DMS 273 (cell line): Measurements from ENCODE around the gene MKI67.
"Not testable (repeated sequence)": the region's sequence is repeated elsewhere in the genome, so short reads cannot be mapped to it uniquely, and the experiment has no call there.

ENCODE experiments used
- DNase-seq: peaks from one replicate; lab custom pipeline; 2025; ENCODE audit not compliant: unreplicated experiment; lab: John Stamatoyannopoulos, UW

Gene MKI67

DNA sequence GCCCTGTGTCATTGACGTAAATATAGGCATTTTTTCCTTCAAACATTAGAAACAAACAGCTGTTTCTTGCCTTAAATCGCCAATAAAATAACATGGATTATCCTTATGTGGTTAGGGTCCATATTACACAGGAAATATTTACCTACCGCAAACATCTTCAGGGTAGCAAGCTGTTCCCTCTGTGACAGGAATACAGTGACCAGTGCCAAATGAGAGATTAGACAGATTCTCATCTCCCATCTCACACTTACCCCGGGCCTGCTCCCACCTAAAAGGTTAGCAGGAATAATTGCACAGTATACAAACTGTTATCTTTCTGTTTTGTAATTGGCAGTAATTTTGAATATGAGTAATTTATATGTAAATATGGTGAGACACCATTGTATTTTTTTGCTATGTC, 16.5 kb downstream of the MKI67 start:
- no peak for DNase-seq

DNA sequence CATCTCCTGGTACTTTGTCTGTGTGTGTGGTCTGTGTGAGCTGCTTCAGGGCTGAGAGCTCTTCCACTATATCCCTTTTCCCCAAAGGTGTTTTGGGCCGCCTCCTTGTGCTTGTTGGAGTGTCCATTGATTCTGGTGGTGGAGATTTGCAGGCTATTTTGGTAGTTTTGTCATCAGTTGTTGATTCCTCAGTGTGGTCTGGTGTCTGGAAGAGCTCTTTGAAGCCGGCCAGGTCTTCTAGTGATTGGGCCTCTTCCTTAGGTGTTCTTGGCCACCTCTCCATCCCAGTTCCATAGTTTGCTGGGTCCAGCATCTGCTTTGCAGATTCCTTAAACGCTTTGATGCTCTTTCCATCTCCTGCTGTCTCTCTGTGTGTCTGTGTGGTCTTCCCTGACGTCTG, 20.8 kb downstream of the MKI67 start:
- DNase-seq: no peak

DNA sequence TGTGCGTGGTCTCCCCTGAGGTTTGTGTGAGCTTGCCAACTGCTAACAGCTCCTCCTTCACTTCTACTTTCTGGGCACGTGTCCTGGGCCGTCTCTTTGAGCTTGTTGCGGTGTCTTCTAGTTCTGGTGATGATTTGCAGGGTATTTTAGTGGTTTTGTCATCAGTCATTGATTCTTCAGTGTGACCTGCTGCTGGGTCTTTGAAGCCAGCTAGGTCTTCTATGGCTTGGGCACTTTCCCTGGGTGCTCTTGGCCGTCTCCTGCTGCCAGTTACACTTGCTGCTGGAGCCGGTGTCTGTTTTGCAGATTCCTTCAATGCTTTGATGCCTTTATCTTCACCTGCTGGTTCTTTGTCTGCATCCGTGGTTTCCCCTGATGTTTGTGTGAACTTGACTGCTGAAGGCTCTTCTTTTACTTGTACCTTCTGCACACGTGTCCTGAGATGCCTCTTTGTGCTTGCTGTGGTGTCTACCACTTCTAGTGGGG, 23.0 kb downstream of the MKI67 start:
- DNase-seq: no peak

DNA sequence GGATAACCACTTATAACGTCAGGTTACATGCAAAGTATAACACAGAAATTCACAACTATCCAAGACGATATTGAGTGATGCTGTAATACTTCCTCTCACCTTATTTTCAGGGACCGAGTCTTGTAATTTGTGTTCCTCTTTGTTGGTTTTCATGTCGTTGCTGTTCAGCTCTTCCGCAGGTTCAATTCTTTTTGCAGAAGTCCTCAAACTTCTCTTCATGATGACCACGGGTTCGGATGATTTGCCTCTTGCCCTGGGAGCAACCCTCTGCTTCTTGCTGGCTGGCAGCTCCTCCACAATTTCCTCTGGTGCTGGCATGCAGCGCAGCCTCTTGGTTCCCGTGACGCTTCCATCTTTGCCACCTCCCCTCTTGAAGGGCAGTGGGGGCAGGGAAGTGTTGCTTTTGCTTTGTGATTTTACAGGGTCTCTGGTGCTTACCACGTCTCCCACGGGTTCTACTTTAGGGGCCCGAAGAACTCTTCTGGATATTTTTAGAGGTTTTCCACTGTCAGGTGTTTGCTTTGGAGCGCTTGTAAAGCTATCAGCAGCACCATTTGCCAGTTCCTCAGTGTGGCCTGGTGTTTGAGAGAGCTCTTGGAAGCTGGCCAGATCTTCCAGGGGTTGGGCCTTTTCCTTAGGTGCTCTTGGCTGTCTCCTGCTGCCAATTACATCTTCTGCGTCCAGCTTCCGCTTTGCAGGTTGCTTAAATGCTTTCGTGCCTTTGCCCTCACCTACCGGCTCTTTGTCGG, 23.6 kb downstream of the MKI67 start:
- DNase-seq: no peak

DNA sequence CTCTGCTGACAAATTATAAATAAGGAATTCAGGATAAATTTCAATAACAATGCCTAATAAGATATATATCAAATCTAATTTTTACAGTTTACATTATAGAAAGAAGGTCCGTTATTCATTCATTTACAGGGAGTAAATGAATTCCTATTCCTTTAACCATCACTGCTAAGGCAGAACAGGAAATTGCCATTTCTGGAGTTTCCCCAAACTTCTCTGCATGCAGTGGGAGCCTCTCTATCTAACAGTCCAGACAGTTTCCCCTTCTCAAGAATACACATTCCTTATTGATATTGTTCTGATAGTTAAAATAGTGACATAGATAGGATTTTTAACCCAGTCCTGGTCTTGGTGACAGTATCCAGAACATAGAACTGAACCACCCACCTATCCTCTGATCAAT, 24.3 kb downstream of the MKI67 start:
- DNase-seq: no peak

DNA sequence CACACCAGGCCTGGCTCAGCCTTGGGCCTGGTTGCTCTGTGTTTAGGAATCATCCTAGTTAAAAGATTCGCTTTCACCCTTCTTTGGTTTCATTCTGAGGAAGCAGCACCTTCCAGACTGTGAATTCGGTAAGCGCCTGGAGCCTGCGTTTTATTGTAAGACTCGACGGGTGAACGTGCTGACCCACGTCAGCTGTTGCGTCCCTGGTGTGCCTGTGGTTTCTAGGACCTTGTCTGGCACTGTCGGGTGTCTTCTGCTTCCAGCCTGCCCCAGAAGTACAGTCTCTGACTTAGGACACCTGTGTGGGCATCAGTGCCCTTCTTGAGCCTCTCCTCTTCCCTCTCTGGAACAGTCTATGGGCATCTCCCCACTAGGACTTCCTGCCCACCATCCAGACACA, 26.3 kb downstream of the MKI67 start:
- no peak for DNase-seq

DNA sequence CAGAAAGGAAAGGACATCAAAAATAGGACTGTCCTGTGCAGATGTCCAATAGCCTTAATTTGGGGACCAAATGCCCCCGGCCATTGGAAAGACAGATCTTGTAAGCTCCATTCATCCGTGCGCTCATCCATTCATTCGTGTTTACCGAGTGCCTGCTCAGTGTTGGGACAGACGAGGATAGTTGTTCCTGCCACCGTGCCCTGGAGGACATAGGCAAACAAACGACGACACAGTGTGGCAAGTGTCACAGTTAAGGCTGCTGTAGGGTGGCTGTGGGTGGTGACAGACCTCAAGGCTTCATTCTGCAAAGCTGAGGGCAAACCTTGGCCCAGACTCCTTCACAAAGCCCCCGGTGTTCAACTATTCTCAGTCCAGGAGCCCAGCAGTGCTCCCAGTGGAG, 27.6 kb downstream of the MKI67 start:
- no peak for DNase-seq

DNA sequence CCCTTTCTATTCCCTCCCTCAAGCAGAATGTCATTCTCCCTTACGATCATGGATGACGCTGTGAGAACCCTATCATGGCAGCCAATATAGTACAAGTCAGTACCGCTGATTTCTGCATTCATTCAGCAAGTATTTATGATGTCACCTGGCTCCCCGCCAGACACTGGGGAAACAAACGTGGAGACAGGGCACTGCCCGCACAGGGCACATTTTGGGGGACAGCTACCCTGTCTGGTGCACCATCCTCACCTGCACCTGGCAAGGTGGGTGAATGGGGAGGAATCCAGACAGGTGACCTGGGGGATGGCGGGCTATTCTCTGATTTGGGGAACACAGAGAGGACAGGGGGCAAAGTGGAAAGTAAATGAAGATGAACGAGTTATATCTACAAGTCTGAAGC, 28.4 kb downstream of the MKI67 start:
- DNase-seq: peak; percentile 18

DNA sequence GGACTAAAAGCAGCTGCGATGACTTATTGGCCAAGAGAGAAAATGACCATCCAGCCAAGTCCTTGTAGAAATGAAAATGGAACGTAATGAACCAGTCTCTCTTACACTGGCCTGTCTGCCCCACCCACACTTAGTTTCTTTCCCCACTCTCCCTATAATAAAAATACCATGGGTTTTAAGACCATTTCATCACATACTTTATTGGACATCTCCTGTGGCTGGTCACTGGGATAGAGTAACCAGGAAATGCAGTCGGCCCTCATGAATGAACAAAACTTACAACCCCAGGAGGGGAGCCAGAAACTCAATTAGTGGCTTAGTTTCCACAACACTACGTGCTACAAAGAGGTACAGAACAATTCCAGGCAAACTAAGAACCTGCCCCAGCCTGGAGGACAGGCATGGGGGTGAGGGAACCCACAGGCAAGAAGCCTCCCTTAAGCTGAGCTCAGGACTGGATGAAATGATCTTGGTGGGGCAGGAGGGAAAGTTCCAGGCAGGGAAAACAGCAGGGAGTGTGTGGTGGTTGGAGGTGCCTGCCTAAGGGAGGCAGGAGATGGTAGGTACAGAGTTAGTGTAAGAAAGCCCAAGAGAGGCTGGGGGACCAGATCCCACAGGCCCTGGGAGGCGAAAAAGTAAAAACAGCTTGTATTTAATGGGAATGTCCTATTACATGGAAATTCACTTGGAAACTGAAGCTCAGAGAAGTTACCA, 29.6 kb downstream of the MKI67 start:
- DNase-seq: no peak

DNA sequence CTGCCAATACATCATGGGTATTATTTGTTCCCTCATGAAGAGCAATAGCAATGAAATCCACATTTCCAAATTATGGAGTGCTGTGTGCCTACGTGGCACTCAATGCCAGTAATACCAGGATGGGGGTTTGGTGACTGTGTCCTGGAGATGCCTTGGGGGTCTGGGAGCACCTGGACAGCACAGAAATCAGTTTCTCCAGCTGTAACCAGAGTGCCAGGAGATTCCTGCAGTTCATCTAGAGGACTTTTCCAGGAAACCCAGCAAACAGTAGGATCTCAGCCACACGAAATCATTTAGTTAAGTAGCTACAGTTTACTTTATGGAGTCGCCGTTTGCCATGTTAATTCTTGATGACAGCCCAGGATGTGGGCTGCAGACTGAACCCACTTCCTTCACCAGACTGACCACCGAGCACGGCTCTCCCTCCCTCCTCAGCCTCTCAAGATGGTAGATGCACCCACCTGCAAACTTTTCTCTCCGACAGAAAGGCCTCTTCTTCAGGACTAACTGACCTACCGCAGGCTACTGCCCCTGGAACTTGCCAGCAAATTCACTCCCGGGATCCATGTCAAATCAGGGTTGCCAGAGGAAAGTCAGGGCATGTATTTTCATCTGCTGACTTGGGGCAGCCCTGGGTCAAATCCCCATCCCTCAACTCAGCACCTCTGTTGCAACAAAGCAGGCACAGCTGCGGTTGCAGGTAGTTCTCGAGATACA, 30.3 kb downstream of the MKI67 start:
- DNase-seq: no peak

DNA sequence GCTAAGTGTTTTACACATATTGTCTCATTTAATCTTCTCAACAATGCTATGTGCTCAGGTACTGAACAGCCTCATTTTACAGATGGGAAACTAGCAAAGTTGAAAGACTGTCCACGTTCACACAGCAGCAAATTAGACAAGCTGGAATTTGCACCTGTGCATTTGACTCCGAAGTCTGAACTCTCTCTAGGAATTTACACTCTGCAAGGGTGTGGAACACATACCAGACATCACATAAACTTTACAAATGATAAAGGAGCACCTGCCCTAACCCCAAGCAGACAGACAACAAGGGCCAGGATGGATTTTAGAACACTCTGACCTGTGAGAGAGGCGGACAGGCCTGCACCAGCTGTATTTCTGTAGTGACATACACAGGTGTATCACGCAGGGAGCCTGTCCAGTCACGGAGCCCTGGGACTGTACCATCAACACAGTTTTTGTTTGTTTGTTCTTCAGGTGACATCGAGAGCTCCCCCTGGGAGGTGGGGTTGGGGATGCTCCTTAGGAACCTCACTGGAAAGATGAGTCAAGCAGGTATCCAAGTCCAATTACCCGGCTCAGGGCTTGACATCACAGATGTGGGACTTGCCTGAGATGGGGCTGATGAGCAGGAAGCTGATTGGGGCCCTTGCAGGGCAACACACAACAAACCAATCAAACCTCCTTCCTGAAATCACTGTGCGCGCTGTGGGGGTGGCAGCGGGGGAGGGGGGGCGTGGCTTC, 31.0 kb downstream of the MKI67 start:
- DNase-seq: peak; percentile 9

DNA sequence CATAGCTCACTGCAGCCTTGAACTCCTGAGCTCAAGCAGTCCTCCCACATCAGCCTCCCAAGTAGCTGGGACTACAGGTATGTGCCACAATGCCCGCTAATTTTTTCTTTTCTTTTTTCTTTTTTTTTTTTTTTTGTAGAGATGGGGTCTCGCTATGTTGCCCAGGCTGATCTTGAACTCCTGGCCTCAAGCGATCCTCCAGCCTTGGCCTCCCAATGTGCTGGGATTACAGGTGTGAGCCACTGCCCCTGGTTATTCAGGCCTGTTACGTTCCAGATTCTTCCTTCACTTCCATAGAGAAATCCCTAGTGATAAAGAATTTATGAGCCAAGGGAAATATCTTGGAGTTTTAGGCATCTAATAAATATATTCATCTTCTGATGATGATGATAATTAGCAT, 31.6 kb downstream of the MKI67 start:
- not testable (repeated sequence) for DNase-seq

DNA sequence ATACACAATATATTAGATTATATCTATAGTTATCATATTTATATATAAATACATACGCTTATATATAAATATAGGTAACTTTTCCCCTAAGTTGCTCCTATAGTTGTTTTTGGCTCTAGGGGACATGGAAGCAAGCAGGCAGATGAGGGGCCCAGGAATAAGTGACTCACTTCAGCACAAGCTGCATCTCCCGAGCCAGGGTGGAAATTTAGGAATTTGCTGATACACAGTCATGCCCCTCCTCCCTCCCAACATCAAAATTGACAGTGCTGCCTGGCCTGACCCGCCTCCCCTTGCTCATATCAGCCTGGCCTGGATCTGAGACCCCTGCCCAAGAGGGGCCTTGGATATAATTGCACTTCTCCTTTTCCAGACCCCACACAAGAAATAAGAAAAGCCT, 33.8 kb downstream of the MKI67 start:
- no peak for DNase-seq

DNA sequence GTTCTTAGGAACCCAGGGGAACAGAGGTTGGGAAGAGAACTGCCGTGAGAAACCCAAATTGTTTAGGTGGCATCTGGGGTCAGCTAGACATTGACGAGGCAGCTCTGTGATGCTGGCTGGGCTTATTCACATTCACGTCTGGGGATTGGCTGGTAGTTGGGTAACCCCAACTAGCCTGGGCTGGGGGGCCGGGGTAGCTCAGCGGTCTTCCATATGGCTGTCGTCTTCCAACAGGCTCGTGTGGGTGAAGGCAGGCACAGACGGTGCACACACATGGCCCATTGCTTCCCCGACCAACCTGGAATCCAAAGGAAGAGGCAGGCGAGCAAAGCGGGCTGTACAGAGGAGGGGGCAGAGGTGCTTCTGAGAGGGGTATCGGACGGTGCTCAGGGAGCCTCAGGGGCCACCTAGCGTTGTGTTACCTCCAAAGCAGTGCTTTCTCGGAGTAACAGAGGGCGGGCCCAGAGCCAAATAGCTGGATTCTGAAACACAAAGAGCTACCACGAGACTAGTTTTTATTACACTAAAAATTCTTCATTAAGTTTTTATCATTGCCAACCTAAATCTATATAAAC, 34.5 kb downstream of the MKI67 start:
- DNase-seq: no peak

DNA sequence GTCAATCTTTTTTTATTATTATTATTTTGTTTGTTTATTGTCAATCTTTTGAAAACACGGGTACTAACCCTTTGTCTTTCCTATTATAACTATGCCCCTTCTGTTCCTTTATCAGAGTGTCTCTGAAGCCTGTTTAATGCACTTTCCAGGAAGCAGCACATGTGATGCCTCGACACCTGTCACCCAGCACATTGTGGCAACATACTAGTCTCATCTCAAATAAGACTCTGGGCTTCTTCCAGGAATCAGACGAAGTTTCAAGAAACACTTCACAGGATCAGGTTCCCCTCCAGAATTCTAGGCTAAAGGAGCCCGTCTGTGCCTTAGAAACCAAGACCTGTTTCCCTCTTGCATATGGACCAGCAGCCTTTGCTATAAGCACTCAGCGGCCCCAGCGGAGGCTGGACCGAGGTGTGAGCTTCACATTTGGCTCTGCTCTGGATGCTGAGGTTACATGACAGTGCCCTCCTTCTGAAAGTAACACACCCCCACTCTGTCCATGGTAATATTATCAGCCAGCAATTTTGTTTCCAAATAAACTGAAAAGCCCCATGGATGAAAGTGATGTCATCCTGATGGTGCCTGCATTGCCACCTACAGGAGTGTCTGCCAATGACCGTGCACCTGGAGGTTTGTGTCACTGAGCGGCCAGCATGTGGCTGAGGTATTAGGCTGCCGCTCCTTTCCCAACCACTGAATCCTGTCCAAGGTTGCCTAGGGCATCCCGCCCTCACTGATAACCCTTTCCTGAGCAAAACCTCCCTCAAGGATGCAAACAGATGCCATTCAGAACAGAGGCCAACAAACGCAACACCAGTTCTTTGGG, 38.1 kb downstream of the MKI67 start:
- DNase-seq: peak; percentile 38

DNA sequence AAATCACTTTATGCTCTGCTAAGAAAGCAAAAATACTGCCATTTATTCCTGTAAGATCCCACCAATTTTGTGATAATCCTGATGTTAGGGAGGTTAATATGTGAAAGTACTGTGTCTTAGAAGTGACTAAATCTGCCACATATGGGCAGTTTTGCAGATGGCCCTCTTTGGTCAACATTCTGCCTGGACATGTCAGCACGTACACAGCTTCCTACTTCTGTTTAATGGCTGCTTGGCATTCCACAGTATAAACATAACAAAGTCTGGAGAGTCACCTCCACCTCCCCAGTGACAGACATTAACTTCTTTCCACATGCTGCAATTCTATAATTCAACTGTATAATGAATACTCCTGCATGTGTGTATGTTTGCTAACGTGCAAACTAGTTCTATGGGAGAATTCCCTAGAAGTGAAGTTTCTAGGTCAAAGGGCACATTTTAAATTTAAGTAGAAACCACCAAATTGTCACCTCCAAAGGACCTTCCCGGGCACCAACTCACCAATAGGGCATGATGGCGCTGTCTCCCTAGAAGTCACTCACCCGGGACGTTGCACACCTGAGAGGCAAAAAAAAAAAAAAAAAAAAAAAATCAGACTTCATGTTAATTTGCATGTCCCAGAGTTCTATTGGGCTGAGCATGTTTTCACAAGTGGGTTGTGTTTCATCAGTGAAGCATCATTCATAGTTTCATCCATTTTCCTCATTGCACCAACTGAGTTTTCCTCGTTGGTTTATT, 38.9 kb downstream of the MKI67 start:
- DNase-seq: no peak

DNA sequence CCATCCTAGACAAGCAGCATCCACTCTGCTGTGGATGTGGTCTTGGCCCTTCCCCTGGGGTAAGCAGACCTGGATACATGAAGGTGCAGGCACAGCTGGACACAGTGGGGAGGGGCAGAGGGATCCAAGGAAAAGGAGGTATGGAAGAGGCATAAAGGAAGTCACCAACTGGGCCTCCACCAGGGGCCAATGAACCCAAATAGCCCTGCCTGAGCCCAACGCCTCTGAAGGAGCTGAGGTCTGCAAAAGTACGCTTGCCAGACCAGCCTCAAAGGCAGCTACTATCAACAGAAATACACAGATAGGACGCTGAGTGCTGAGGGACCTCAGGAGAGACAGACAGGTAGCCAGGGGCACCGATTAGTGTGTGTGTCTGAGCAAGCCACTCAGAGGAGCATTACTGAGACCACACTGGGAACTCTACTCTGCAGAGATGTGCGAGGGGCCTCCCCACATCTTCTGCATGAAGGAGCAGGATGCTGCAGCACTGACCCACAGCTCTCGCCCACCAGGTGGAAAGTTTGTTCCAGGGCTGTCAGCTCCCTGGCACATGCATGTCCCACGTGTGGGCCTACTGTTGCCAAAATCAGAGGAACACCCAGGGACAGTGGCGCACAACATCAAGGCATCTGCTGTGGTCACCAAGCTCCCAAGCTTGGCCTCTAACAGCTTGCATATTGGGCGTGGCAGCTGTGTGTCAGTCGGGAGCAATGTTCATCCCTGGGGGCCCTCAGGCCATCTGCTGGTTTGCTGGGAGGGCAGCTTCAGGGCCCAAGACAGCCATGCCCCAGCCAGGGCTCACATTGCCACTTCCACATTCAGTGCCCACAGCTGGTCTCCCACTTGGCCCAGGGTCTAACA, 40.0 kb downstream of the MKI67 start:
- peak; percentile 79 for DNase-seq

DNA sequence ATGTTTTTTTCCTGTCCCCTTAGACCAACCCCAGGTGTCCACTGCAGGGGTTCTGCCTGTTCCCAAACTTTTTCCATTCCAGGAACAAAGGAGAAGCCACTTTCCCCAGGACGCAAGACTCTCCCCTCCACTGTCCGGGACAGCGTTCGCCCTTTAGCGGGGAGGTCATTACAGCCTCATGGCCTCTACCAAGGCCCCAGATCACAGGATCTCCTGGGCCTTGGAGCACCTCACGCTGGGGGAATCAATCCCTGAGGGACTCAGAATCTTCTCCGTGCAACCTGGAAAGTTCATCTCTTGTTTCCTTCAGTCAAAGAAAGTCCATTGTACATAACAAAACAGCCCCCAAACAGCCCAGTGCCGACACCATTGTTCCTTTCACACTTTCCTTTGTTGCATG, 41.2 kb downstream of the MKI67 start:
- no peak for DNase-seq
